ENCODE data around the gene SLIT3.
"Not testable (repeated sequence)": the region's sequence is repeated elsewhere in the genome, so short reads cannot be mapped to it uniquely, and the experiment has no call there.

The SLIT3 gene

DNA sequence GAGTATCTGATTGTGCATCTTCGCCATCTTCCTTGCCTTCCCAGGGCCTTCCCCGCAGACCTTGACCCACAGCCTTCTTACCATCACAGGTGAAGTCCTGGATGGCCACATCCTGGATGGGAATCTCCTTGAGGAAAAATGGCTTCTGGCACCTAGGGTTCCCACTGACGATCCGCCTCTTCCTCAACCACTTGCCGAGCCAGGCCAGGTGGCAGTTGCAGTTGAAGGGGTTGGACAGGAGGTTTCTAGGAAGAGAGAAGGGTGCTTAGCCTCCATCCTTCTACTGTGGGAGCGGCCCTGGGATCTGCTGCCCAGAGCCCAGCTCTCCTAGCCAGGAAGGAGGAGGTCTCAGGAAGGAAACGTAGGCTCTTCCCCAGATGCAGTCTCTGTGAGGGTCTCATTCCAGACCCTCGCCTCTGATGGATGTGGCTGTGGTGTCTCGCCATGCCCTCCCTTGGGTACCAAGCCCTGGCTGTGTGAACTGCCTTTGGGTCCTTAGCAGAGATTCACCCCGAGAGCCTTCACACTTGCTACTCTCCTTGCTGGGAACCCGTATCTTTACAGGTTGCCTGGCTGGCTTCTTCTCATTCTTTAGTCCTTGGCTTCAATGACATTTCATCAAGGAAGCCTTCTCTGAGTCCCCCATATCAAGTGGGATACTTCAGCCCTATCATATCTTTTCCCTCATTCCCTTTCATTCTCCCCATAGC lies 551.4 kb downstream of the SLIT3 start:
- no peak for DNase-seq

GRCh38 chr5:168747987-168748777 lies 552.8 kb downstream of the SLIT3 start:
- peak in 1 of 2 experiments; percentile 36 for DNase-seq

DNA sequence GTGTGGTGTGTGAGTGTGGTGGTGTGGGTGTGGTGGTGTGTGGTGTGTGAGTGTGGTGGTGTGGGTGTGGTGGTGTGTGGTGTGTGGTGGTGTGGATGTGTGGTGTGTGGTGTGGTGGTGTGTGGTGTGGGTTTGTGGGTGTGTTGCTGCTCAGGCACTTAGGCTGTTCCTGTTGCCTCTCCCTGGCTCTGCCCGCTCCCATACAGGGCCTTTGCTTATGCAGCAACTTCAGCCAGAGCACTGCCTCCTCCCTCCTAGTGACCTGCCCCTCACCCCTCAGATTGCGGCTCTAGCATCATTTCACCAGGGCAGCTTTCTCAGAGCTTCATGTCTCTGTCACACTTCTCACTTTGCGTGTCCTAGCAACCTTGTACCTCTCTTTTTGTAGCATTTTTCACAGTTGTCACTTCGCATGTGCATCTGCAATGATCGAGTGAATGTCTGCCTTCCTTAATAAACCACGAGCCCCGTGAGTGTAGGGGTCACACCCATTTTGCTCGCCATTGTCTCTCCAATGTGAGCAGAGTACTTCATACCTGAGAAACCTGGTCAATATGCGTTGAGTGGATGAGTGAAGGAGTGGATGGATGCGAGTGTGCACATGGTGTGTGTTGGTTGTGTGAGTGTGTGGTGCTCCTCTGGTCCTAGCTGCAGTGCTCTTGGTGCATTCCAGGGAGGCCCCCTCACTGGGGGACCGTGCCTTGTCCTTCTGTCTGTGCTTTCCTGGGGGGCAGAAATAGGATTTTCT lies 553.9 kb downstream of the SLIT3 start:
- DNase-seq = no peak

GRCh38 chr5:168746126-168746892 lies 554.6 kb downstream of the SLIT3 start:
- DNase-seq = not testable (repeated sequence)

- no peak for DNase-seq
These were observed 557.3 kb downstream of the SLIT3 start for GRCh38 chr5:168743617-168744016.

DNA sequence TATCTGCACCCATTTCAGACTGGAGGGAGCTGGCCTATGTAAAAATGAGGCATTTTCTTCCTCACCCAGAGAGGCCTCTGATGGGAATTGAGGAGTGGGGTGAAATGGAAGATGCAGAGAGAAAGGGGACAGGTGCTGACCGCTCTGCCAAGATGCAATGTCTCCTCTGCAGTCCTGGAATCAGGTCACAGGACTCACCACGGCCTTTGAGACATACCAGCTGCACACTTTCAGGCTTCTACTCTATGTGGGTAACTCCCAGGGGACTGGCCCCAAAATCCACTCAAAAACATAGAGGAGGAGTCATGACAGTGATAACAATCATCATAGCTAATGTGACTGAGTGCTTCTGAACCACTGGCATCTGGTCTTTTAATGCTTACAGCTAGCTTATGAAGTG lies 558.6 kb downstream of the SLIT3 start:
- DNase-seq = not testable (repeated sequence)

DNA sequence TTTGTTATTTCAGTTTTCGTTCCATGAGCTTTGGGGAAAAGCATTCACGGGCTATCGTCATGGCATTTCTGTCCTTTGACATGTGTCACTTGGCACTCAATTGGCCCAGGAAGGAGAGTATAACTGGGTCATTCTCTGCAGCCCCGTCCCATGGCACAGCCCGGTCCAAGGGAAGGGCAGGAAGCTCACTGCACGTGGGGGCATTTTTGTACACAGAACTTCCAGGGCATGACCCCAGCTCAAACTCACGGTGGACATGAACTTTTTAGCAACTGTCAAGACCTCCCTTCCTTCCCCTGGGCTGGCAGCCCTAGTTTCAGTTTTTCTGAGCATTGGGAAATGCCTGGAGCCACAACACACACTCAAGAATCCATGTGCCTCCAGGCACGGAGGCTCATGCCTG lies 560.1 kb downstream of the SLIT3 start:
- DNase-seq = no peak

DNA sequence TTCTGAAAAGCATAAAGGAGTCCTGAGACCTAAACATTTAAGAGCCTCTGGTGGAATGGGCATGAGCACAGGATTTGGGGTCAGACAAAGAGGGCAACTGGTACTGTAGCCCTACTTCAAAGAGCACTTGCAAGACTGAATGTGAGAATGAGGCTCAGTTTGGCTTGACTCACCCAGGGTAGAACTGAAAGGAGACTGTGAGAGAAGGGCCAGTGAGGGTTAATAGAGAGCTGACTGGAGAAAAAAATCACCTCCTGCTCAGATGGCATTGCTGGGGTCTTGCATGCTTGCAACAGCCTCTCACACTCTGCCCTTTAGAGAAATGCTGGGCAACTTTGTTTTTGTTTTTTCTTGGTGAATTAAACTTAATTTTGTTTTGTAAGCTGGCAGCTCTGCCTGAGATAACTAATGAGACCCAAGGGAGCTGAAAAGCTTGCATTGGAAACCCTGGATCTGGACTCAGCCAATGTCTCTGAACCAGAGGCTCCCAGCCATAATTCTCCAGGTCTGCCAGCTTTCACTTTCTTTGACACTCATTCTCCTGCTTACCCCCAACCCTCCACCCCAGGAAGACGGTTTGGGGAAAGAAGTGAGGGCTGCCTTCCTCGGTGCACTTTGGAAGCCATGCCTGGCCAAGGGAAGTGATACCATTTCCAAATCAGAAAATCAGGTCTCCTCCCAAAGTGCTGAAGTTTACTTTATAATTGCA lies 560.7 kb downstream of the SLIT3 start:
- no peak for DNase-seq

- DNase-seq = no peak
These were observed 563.9 kb downstream of the SLIT3 start for GRCh38 chr5:168737066-168737465.

GRCh38 chr5:168736281-168736831 lies 564.6 kb downstream of the SLIT3 start:
- DNase-seq = no peak

DNA sequence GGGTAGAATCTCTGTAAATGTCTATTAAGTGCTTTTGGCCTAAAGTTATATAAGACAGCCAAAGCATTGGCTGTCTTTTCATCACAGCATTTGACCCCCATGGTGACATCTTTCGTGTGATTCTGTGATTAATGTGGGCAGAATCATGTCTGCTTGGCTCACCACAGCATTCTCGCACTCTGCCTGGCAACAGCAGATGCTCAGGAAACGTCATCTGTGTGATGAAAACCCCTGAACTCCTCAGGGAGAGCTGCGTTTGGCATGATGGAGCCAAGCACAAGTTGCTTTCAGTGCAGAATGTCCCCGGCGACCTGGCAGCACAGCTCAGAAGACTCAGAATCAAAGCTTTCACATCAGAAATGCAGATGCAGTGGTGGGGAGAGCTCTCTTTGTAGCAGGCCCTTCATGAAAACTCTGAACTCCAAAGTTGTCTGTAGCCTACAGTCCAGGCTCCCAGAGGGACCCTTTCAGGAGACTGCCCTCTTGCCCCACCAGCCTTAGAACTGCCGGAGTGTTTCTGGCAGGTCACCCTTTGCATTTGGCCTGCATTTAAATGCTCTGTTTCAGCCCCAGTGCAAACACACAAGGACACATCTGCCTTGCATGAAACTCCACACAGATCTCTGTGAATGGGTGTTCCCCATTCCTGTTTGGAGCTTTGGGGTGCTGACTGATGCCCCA lies 566.2 kb downstream of the SLIT3 start:
- DNase-seq = no peak

DNA sequence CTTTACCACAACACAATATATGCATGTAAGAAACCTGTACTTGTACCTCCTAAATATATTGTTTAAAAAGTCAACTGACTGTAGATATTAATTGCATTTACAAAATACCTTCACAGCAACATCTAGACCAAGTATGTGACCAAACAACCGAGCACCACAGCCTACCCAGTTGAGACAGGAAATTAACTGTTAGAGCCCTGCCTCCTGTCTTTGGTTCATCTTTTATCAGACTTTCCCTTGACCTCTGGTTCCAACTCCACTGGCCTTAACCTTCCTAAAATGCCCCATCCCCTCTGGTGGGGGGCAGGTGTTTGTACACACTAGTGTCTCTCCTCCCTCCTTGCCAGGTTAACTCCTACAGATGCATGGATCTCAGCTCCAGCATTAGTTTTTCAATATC lies 566.8 kb downstream of the SLIT3 start:
- no peak for DNase-seq

DNA sequence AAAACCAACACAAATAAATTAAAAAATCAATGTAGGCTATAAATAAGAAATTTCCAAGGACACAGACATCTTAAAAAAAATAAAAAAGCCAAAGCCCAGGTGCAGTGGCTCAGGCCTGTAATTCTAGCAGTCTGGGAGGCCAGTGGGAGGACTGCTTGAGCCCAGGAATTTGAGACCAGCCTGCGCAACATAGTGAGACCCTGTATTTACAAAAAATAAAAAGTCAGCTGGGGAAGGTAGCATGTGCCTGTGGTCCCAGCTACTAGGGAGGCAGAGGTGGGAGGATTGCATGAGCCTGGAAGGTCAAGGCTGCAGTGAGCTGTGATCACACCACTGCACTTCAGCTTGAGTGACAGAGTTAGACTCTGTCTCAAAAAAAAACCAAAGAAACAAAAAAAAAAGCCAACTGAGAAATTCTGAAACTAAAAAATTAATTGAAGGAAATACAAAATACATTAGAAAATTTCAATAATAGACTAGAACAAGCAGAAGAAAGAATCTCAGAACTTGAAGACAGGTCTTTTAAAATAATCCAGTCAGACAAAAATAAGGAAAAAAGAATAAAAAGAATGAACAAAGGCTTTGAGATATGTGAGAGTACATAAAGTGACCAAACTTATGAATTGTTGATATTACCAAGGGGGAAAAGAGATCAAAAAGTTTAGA lies 572.3 kb downstream of the SLIT3 start:
- DNase-seq = no peak

- DNase-seq = no peak
These were observed 573.4 kb downstream of the SLIT3 start for GRCh38 chr5:168727547-168727946.

DNA sequence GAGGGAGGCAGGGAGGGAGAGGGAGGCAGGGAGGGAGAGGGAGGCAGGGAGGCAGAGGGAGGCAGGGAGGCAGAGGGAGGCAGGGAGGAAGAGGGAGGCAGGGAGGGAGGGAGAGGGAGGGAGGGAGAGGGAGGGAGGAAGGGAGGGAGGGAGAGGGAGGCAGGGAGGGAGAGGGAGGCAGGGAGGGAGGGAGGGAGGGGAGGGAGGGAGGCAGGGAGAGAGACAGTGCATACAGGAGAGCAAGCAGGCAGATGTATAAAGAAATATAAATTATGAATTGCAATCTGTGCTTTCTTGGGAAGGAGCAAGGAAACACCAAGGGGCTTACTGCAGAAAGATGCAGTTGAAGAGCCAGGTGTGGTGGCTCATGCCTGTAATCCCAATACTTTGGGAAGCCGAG lies 574.6 kb downstream of the SLIT3 start:
- no peak for DNase-seq

- DNase-seq = no peak
These were observed 576.7 kb downstream of the SLIT3 start for GRCh38 chr5:168724227-168724626.

DNA sequence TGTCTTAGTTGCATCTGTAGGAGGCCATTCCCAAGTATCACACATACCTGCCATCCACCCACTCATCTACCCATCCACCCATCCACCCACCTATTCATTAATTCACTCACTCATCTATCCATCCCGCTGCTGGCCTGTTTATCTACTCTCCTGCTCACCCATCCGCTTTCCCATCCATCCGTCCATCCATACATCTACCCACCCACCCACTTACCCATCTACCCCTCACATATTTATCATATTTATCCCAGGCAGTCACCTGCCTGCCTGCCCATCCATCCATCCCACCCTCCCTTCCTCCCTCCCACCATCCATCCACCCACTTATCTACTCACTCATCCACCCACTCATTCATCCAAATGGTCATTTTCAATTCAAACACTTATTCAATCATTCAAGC lies 577.9 kb downstream of the SLIT3 start:
- no peak for DNase-seq

- no peak for DNase-seq
These were observed 579.0 kb downstream of the SLIT3 start for GRCh38 chr5:168721966-168722365.

GRCh38 chr5:168721002-168721753 lies 579.8 kb downstream of the SLIT3 start:
- DNase-seq = no peak

DNA sequence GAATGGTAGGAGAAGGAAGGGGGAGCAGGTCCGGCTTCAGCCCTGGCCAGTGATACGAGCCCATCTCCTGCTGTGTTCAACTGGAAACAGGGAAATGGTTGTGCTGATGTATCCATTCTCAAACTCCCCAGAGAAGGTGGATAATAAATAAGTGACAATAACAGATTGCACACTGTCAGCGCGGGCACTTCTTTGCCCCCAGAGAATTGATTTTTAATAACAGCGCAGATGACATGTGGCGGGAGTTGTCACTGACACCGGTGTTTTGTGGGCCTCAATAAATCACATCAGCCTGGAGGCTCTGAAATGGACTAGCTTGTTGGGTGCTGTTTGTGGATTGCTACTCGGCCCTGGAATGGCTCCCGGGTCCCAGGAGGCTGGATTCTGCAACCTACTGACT lies 580.4 kb downstream of the SLIT3 start:
- no peak for DNase-seq
